Adrenal gland (tissue), 12 donors: ENCODE measurements around the gene ATP1B2. TPM values are rescaled to one million over a fixed set of nuclear protein-coding genes. Genes with fewer than 3 reads are reported as not detected.
A peak's percentile ranks its signal among the peaks of the same experiment; 100 is the strongest.

Source experiments
- DNase-seq, 7 donors: peaks; one replicate each; pipeline ENCODE4 v3.0.0-alpha.2; 2019 to 2020
- H3K27ac ChIP-seq, 5 donors: fragments of 200-600 bp; sonication (generic) in 4 of 5; 1 replicate in 3 of 5; 2 replicates in 2 of 5; pipeline versions ENCODE4 v1.5.1 to v1.8.0; 2016 to 2020; ENCODE audit warnings: mild to moderate bottlenecking in 1 of 5
- H3K27me3 ChIP-seq: fragments of 200-600 bp; 2 replicates; pipeline ENCODE4 v1.8.0; 2021
- H3K36me3 ChIP-seq, 2 donors: fragments of 200-600 bp; replicated peaks in 1 of 2; 1 replicate in 1 of 2; 2 replicates in 1 of 2; pipeline versions ENCODE4 v1.5.1 to v1.8.0; 2018 to 2022
- H3K4me1 ChIP-seq, 2 donors: fragments of 200-600 bp; replicated peaks in 1 of 2; 1 replicate in 1 of 2; 2 replicates in 1 of 2; pipeline versions ENCODE4 v1.5.1 to v1.8.0; 2018 to 2021
- H3K4me3 ChIP-seq, 4 donors: fragments of 200-600 bp; sonication (generic) in 3 of 4; one replicate each; pipeline ENCODE4 v1.5.1; 2016 to 2018
- H3K9me3 ChIP-seq, 3 donors: fragments of 200-600 bp; sonication (generic) in 1 of 3; replicated peaks in 1 of 3; 1 replicate in 2 of 3; 2 replicates in 1 of 3; pipeline versions ENCODE4 v1.5.1 to v1.8.0; 2016 to 2021
- CTCF ChIP-seq, 6 experiments: fragments of 450-650 bp in 4 of 6; fragments of 200-600 bp in 2 of 6; sonication (generic) in 1 of 6; IDR thresholded peaks; 1 replicate in 5 of 6; 2 replicates in 1 of 6; pipeline versions ENCODE4 v1.5.1 to v1.8.0; 2016 to 2021; ENCODE audit warnings: antibody characterized with exemption in 6 of 6, mild to moderate bottlenecking in 2 of 6, moderate library complexity in 1 of 6
- POLR2A ChIP-seq, 2 donors: fragments of 450-650 bp; IDR thresholded peaks; one replicate each; pipeline ENCODE4 v1.6.1; 2017; ENCODE audit warnings: antibody characterized with exemption in 2 of 2, mild to moderate bottlenecking in 2 of 2, moderate library complexity in 1 of 2
- WGBS, 4 donors: extraction: QIAGEN DNeasy Blood & Tissue Kit in 2 of 4; methylation state at CpG; one replicate each; pipeline versions ENCODE4 v1.1.5 to v1.1.7; 2013 to 2017; 5-methylcytosine and 5-hydroxymethylcytosine counted together
- intact Hi-C, 2 donors: fragments of 100-400 bp; cut with DNase I; formaldehyde crosslinking; loops; one replicate each; pipeline versions ENCODE4 v1.14.1 to v1.15.0; 2022 to 2023
- polyA plus RNA-seq, 3 donors: library from polyadenylated mRNA; stranded (reverse); fragments of 200-250 nt in 2 of 3; fragments of 350-450 nt in 1 of 3; fragmentation: Illumina TruSeq in 1 of 3; extraction: RNeasy Lipid Tissue Mini Kit (QIAGEN cat#74804) in 1 of 3; gene quantifications; one replicate each; pipeline ENCODE4 v1.2.3, GENCODE V29; 2013 to 2014
- total RNA-seq, 9 donors: library from RNA; depleted of rRNA in 4 of 9; stranded (reverse); fragments of >200 nt in 4 of 9; fragments of 120-200 nt in 1 of 9; fragmentation: NEBNext Ultra II Directional in 1 of 9; extraction: Animal tissue kit (Norgen Biotek cat#: 25700) in 1 of 9; gene quantifications; one replicate each; pipeline versions ENCODE4 v1.1.0 to v1.2.4, GENCODE V29; 2013 to 2023
- donor health status: healthy with polysubstance abuse.
- donor health status: Bipolar disorder and iron deficiency.
- donor health status: DM: yes; HTN: yes; CAD: no.
- donor health status: DM: no; HTN: no; CAD: no.
- donor health status: DM: no; HTN: no; CAD: no.
- donor health status: DM: yes; HTN: yes; CAD: no.

Gene ATP1B2
- total and polyA plus RNA-seq, 12 donors, result 1.2 to 32.6 (median 8.9) TPM

GRCh38 chr17:7701681-7702080 lies 51.0 kb downstream of the ATP1B2 start:
- Histone ChIP-seq H3K27me3 (peaks cover 17% of the 10 kb centered on the region), H3K4me1 (peaks cover 9 to 11% of the 10 kb centered on the region in 2 donors), H3K27ac (no peak overlapping the region), H3K9me3 (no peaks in the 10 kb centered on the region), H3K4me3 (no peak overlapping the region), H3K36me3 (peaks cover 0 to 6% of the 10 kb centered on the region in 2 donors)
- WGBS, 4 donors, result 94 to 100% (median 97%) methylated on average over 4 to 14 of the region's 14 CpGs
- intact Hi-C loops, result loop anchor here in 1 of 2 donors (10.0 kb wide), 2 partner anchors 73 to 263 kb away; no protein-coding TSS in a partner anchor
- no peak for DNase-seq
- no peak for TF ChIP-seq POLR2A (IDR thresholded peaks at IDR 0.05)
- no peak for TF ChIP-seq CTCF (IDR thresholded peaks at IDR 0.05)

DNA sequence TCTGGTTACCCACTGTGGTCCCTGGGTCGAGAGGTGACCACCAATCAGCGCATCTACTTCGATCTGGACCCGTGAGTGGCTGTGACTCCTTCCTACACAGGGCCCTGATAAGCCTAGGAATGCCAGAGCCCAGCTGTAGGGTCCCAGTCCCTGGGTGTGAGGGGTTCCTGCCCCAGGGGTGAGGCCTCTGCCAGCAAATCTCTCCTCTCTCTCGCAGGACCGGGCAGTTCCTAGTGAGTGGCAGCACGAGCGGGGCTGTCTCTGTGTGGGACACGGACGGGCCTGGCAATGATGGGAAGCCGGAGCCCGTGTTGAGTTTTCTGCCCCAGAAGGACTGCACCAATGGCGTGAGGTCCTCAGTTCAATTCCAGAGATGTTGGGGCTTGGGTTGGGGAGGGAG lies 52.0 kb downstream of the ATP1B2 start:
- H3K4me1 ChIP-seq, result peaks cover 9 to 11% of the 10 kb centered on the region in 2 donors
- DNase-seq, result no peak
- H3K4me3 ChIP-seq, result no peak overlapping the region
- peaks cover 17% of the 10 kb centered on the region for H3K27me3 ChIP-seq
- peaks cover 0 to 6% of the 10 kb centered on the region in 2 donors for H3K36me3 ChIP-seq
- intact Hi-C loops, result loop anchor here in 1 of 2 donors (10.0 kb wide), 2 partner anchors 72 to 262 kb away; no protein-coding TSS in a partner anchor
- H3K27ac ChIP-seq, result no peak overlapping the region
- no peak for TF ChIP-seq CTCF (IDR thresholded peaks at IDR 0.05)
- TF ChIP-seq POLR2A (IDR thresholded peaks at IDR 0.05), result no peak
- 92 to 98% (median 96%) methylated on average over 9 to 13 of the region's 13 CpGs for WGBS, 4 donors
- H3K9me3 ChIP-seq, result no peaks in the 10 kb centered on the region

DNA sequence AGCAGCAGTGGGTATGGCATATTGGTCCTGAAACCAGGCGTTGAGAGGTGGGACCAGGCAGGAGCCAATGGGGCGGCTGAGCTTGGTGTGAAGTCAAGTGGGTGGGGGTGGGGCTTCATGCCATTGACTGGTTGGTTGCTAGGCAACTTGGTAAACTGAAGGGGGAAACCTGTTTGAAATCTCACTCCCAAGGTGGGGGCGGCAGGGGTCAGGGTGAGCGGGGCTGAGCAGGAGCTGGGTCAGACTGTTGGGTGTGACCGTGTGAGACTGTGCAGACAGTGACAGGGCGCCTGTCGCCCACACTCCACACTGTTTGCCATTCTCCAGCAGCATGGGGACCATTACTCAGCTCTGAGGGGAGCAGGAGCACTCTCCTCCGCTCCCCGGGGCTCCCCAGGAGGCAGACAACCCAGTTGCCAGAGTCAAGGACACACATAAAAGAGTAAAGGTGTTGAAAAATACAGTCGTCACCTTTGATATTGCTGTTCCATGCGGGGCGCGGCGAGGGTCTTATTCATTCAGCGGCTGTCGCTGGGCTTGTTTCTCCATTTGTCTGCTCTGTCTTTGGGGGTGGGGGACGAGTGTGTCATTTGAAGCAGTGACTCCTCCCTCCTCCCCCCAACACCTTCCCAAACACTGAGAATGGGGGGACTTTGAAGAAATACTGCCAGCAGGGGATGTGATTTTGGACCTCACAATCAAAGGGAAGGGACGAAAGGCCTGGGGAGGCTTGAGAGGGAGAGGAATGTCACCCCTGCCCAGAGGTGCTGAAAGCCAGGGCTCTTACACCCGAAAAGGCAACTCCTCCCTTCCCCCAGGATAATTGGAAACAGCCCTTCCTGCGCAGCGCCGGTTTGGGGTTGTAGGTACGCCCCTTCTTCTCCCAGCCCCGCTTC lies 53.1 kb downstream of the ATP1B2 start:
- no peak overlapping the region for H3K27ac ChIP-seq
- intact Hi-C loops, result loop anchor here in 1 of 2 donors (10.0 kb wide), 2 partner anchors 71 to 261 kb away; no protein-coding TSS in a partner anchor
- no peaks in the 10 kb centered on the region for H3K9me3 ChIP-seq
- peaks cover 0 to 6% of the 10 kb centered on the region in 2 donors for H3K36me3 ChIP-seq
- H3K27me3 ChIP-seq, result peaks cover 17% of the 10 kb centered on the region
- 26 to 42% (median 39%) methylated on average over 19 to 24 of the region's 24 CpGs for WGBS, 4 donors
- no peak for TF ChIP-seq POLR2A (IDR thresholded peaks at IDR 0.05)
- TF ChIP-seq CTCF (IDR thresholded peaks at IDR 0.05), result no peak
- DNase-seq, result peak in 2 of 7 donors; percentile 3 to 72
- H3K4me3 ChIP-seq, result no peak overlapping the region
- peaks cover 9 to 11% of the 10 kb centered on the region in 2 donors for H3K4me1 ChIP-seq

DNA sequence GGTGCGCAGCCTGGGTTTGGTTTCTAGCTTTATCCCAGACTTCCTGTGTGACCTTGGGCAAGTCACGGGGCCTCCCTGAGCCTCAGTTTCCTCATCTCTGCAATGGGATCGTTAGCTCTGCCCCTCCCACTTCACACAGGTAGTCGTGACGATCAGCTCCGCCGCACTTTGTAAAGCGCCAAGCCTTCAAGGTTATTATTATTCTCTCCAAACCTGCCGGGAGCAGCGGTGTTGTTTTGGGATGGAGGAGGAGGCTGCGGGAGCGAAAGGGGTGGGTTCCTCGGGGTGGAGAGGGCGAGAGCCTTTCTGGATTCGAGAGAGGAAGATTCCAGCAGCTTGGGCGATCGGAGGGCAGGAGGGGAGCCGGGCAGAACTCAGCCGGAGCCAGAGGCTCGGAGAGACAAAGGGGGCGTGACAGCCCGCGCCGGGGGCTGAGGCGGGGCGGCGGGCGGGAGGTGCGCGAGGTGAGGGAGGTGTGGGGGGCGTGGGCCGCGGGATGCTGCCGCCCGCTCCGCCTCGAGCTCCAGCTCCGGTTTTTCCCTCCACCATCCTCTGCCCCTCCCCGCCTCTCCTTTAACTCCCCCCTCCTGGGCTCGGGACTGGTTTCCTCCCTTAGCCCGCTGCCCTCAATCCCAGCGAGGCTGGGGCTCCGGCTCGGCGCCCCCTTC lies 54.0 kb downstream of the ATP1B2 start, which contains the start of gene EFNB3:
EFNB3 (plus strand) TSS at position 602 of the 668 bp plus-strand sequence. CDS start 397 bp downstream, outside the sequence.
- H3K36me3 ChIP-seq, result peaks cover 0 to 6% of the 10 kb centered on the region in 2 donors
- H3K27me3 ChIP-seq, result peaks cover 17% of the 10 kb centered on the region
- 1 to 3% (median 2%) methylated on average over 9 to 45 of the region's 45 CpGs for WGBS, 4 donors
- H3K4me3 ChIP-seq, result peak within 1 kb of the TSS in 1 of 4 donors; percentile 47
- TF ChIP-seq CTCF (IDR thresholded peaks at IDR 0.05) (no peak), POLR2A (IDR thresholded peaks at IDR 0.05) (no peak)
- no peaks in the 10 kb centered on the region for H3K9me3 ChIP-seq
- no peak within 1 kb of the TSS for H3K27ac ChIP-seq
- peaks cover 9 to 11% of the 10 kb centered on the region in 2 donors for H3K4me1 ChIP-seq
- intact Hi-C loops, result loop anchor here in 1 of 2 donors (10.0 kb wide), 2 partner anchors 70 to 260 kb away; no protein-coding TSS in a partner anchor
- DNase-seq, result no peak
